Right lung (tissue), 5 donors: ENCODE results near the gene AZIN2. TPM values are rescaled to one million over a fixed set of nuclear protein-coding genes. Genes with fewer than 3 reads are reported as not detected.
"Not testable (repeated sequence)": the region's sequence is repeated elsewhere in the genome, so short reads cannot be mapped to it uniquely, and the experiment has no call there.

Experiments
- DNase-seq, 2 donors: peaks; one replicate each; pipeline ENCODE4 v3.0.0-alpha.2; 2013
- polyA plus RNA-seq, 5 donors: library from polyadenylated mRNA; unstranded; fragments of 120-200 nt; gene quantifications; one replicate each; pipeline versions ENCODE4 v1.2.1 to v1.2.3, GENCODE V29; 2013; ENCODE audit warnings: inconsistent platforms in 1 of 5, low replicate concordance in 1 of 5; ENCODE audit not compliant: insufficient read length in 5 of 5, insufficient read depth in 1 of 5

The AZIN2 gene
- polyA plus RNA-seq, 5 donors, result 6.5 to 10.6 (median 8.0) TPM

GRCh38 chr1:33056426-33056825, 24.5 kb upstream of the AZIN2 start:
- no peak for DNase-seq

GRCh38 chr1:33057095-33057494, 23.9 kb upstream of the AZIN2 start:
- no peak for DNase-seq

- DNase-seq, result no peak
These were observed 20.3 kb upstream of the AZIN2 start for GRCh38 chr1:33060579-33061083.

GRCh38 chr1:33061834-33062233, 19.1 kb upstream of the AZIN2 start:
- no peak for DNase-seq

- not testable (repeated sequence) for DNase-seq
These were observed 16.7 kb upstream of the AZIN2 start for GRCh38 chr1:33064284-33064683.

GRCh38 chr1:33065301-33065700, 15.7 kb upstream of the AZIN2 start:
- DNase-seq, result no peak

GRCh38 chr1:33066477-33066876, 14.5 kb upstream of the AZIN2 start:
- DNase-seq, result not testable (repeated sequence)

GRCh38 chr1:33068108-33068507, 12.8 kb upstream of the AZIN2 start:
- not testable (repeated sequence) for DNase-seq

- no peak for DNase-seq
These were observed 10.3 kb upstream of the AZIN2 start for GRCh38 chr1:33070628-33071027.

GRCh38 chr1:33072707-33073106, 8.2 kb upstream of the AZIN2 start:
- DNase-seq, result no peak

GRCh38 chr1:33074193-33074945, 6.6 kb upstream of the AZIN2 start:
- no peak for DNase-seq

GRCh38 chr1:33078030-33078591, 2.8 kb upstream of the AZIN2 start:
- no peak for DNase-seq

GRCh38 chr1:33080373-33080772, 580 bp upstream of the AZIN2 start:
- no peak for DNase-seq

GRCh38 chr1:33081554-33082305, 777 bp downstream of the AZIN2 start:
- DNase-seq, result no peak

- DNase-seq, result no peak
These were observed 1.7 kb downstream of the AZIN2 start for GRCh38 chr1:33082575-33083108.

GRCh38 chr1:33085332-33085731, 4.4 kb downstream of the AZIN2 start:
- no peak for DNase-seq

GRCh38 chr1:33086384-33086850, 5.5 kb downstream of the AZIN2 start:
- peak; percentile 40 to 57 for DNase-seq

GRCh38 chr1:33087677-33088076, 6.7 kb downstream of the AZIN2 start:
- DNase-seq, result no peak

- DNase-seq, result no peak
These were observed 7.4 kb downstream of the AZIN2 start for GRCh38 chr1:33088119-33088906.

- DNase-seq, result no peak
These were observed 8.5 kb downstream of the AZIN2 start for GRCh38 chr1:33089457-33089856.

GRCh38 chr1:33092438-33092837, 11.5 kb downstream of the AZIN2 start:
- DNase-seq, result no peak
